Brain microvascular endothelial cell (primary cell): ENCODE measurements around the gene SCYGR5.
"Not testable (repeated sequence)": the region's sequence is repeated elsewhere in the genome, so short reads cannot be mapped to it uniquely, and the experiment has no call there.

Source experiments
- DNase-seq: peaks from one replicate; pipeline ENCODE4 v3.0.0-alpha.2; 2020
- H3K27ac ChIP-seq: fragments of 250-450 bp; sonication (Bioruptor Pico); 2 replicates; pipeline ENCODE4 v1.5.1; 2020; ENCODE audit warnings: mild to moderate bottlenecking, moderate library complexity
- H3K27me3 ChIP-seq: fragments of 250-450 bp; sonication (Bioruptor Pico); replicated peaks from 2 replicates; pipeline ENCODE4 v1.5.1; 2020; ENCODE audit warnings: mild to moderate bottlenecking
- H3K36me3 ChIP-seq: fragments of 250-450 bp; sonication (Bioruptor Pico); replicated peaks from 2 replicates; pipeline ENCODE4 v1.5.1; 2020; ENCODE audit warnings: mild to moderate bottlenecking
- H3K4me3 ChIP-seq: 2 replicates; pipeline ENCODE4 v1.5.1; 2011; ENCODE audit warnings: low read depth, mild to moderate bottlenecking, control low read depth, low read length, moderate library complexity
- in situ Hi-C: cut with HindIII; loops from 2 replicates; pipeline ENCODE4 v1.10.0; 2017; ENCODE audit warnings: low sequenced_read_pairs, low pct_ligation_motif_present
- TF ChIP-seq, protein P1 (sequence below): IDR thresholded peaks from 2 replicates; pipeline ENCODE4 v1.5.1; 2011; ENCODE audit warnings: low read depth, mild to moderate bottlenecking, moderate library complexity, low read length, control low read depth, inconsistent platforms; ENCODE audit errors: missing control alignments

Gene SCYGR5

DNA sequence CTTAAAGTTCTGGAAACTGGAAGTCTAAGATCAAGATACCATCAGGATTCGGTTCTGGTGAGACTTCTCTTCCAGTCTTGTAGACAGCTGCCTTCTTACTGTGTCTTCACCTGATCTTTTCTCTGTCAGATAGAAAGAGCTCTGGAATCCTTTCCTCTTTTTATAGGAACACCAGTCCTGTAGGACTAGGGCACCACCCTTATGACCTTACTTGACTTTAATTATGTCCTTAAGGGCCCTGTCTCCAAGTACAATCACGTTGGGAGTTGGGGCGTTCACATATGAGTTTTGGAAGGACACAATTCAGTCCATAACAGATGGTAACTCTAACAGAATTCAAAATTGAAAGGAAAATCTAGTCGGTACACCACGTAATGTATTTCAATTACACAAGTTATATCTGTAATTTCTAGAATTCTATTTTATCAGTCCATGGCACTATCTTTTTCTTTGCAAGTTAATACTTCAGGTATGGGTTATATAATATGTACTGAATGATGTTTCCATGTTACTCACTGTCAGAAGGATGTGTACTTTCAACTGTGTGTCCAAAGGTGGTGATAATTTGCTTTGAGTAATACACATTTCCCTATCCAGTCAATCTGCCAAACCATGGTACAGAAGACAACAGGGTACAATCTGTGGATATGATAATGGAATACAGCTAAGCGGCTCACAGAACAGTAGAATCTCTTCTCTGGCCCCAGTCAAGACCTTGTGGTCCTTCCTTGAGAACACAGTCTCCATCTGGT is 1.2 kb upstream of the SCYGR5 start:
- in situ Hi-C loops: no loop called here
- H3K4me3 ChIP-seq: no peak overlapping the region
- no peak overlapping the region for H3K27ac ChIP-seq
- TF ChIP-seq, protein P1, sequence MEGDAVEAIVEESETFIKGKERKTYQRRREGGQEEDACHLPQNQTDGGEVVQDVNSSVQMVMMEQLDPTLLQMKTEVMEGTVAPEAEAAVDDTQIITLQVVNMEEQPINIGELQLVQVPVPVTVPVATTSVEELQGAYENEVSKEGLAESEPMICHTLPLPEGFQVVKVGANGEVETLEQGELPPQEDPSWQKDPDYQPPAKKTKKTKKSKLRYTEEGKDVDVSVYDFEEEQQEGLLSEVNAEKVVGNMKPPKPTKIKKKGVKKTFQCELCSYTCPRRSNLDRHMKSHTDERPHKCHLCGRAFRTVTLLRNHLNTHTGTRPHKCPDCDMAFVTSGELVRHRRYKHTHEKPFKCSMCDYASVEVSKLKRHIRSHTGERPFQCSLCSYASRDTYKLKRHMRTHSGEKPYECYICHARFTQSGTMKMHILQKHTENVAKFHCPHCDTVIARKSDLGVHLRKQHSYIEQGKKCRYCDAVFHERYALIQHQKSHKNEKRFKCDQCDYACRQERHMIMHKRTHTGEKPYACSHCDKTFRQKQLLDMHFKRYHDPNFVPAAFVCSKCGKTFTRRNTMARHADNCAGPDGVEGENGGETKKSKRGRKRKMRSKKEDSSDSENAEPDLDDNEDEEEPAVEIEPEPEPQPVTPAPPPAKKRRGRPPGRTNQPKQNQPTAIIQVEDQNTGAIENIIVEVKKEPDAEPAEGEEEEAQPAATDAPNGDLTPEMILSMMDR: no peak
- no peaks in the 10 kb centered on the region for H3K27me3 ChIP-seq
- H3K36me3 ChIP-seq: no peaks in the 10 kb centered on the region
- no peak for DNase-seq

DNA sequence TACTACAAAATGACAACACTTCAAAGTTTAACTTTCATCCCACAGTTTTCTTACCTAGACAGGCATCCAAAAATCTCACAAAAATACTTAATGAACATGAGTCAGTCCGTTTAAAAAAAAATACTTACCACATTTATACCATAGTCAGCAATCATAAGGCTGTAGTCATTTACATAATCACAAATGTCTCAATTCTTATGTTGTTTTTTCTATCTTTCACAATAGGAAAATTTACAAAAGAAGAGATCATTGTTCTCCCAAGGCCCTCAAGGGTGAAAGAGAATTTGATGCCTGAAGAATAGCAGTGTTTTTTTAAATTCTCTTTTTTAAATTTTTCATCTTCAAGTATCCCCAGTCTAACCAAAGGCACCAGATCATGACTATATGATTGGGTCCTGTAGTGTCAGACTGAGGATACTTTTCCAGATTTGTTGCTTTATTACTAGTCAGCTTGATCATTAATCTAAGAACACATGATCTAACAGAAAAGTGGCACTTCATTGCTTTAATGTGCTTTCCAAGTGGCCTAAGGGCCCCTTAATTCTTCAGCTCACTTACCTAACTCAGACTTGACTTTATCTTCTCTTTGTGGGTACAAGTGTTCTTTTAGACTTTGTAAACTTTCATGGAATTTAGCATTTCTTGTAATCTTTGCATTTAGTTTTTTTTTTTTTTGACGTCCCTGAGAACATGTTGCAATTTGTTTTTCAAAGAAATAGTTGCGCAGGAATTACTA is 4.7 kb downstream of the SCYGR5 start:
- DNase-seq: no peak
- H3K36me3 ChIP-seq: no peaks in the 10 kb centered on the region
- TF ChIP-seq, protein P1: no peak
- H3K27me3 ChIP-seq: no peaks in the 10 kb centered on the region
- H3K27ac ChIP-seq: no peak overlapping the region
- H3K4me3 ChIP-seq: no peak overlapping the region
- in situ Hi-C loops: no loop called here

DNA sequence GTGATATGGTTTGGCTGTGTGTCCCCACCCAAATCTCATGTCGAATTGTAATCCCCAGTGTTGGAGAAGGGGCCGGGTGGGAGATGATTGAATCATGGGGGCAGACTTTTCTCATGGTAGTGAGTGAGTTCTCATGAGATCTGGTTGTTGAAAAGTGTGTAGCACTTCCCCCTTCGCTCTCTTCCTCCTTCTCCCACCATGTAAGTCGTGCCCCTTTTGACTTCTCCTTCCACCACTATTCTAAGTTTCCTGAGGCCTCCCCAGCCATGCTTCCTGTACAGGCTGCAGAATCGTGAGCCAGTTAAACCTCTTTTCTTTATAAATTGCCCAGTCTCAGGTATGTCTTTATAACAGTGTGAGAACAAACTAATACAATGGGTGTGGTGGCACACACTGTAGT is 7.0 kb downstream of the SCYGR5 start:
- H3K36me3 ChIP-seq, in situ Hi-C loops, H3K27me3 ChIP-seq, DNase-seq, H3K4me3 ChIP-seq, H3K27ac ChIP-seq: not testable (repeated sequence)

DNA sequence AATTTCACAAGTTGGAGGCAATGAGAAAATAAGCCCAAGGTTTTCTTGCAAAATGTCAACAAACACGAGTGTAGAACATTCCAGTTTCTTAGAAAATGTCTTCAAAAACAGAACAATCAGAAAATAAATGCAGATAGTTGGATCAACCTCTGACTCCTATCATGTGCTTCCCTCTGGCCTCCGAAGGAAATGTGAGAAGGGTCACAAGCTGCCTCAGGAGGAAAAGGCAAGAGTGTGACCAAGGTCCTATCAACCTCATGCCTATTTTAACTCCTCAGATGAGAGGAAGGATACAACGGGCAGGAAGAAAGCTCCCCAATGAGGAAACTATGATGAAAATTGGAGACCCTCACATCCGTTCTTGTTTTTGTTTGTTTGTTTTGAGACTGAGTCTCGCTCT is 7.9 kb downstream of the SCYGR5 start:
- Histone ChIP-seq H3K36me3 (no peaks in the 10 kb centered on the region), H3K27ac (no peak overlapping the region), H3K4me3 (no peak overlapping the region), H3K27me3 (no peaks in the 10 kb centered on the region)
- DNase-seq: no peak
- TF ChIP-seq, protein P1: no peak
- in situ Hi-C loops: no loop called here

DNA sequence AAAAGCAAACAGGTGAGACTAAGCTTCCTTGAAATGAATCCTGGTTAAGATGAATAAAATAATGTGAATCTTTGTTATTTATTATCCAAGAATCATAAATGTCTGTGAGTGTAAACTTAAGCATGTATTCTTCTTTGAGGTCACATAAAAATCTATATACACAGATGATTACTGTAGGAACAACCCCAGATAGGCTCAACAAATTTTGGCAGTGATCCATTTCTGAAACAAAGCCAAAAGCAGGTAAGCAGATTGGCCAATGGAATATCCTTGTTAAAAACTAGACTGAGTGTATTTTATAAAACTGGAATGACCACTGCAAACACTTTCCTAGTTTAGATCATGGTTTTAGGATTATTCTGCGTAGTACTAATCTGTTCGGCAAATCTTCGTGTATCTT is 11.3 kb downstream of the SCYGR5 start:
- in situ Hi-C loops: no loop called here
- Histone ChIP-seq H3K4me3 (no peak overlapping the region), H3K27me3 (no peaks in the 10 kb centered on the region), H3K36me3 (no peaks in the 10 kb centered on the region), H3K27ac (no peak overlapping the region)
- TF ChIP-seq, protein P1: no peak
- DNase-seq: no peak

DNA sequence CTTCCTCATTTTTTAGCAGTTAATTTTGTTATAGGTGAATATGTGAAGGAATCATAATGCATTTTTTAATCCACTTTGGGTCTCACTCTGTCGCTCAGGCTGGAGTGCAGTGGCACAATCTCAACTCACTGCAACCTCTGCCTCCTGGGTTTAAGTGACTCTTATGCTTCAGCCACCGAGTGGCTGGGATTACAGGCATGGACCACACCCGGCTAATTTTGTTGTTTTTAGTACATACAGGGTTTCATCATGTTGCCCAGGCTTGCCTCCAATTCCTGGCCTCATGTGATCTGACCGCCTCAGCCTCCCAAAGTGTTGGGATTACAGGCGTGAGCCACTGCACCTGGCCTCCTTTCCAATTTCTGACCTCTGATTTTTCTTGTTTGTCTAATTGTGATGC is 17.7 kb downstream of the SCYGR5 start:
- no peak overlapping the region for H3K27ac ChIP-seq
- in situ Hi-C loops: no loop called here
- H3K4me3 ChIP-seq: no peak overlapping the region
- no peaks in the 10 kb centered on the region for H3K27me3 ChIP-seq
- TF ChIP-seq, protein P1: no peak
- DNase-seq: no peak
- H3K36me3 ChIP-seq: no peaks in the 10 kb centered on the region
